GM12872 (cell line): ENCODE measurements around the gene PRDX2.
A peak's percentile ranks its signal among the peaks of the same experiment; 100 is the strongest.

Source experiments
- CTCF ChIP-seq: IDR thresholded peaks from 3 replicates; pipeline ENCODE4 v1.5.1; 2011; ENCODE audit warnings: low read depth, mild to moderate bottlenecking, low read length, moderate library complexity; ENCODE audit not compliant: insufficient read depth

The PRDX2 gene

GRCh38 chr19:12840091-12841079 is 38.8 kb upstream of the PRDX2 start:
- no peak for TF ChIP-seq CTCF

DNA sequence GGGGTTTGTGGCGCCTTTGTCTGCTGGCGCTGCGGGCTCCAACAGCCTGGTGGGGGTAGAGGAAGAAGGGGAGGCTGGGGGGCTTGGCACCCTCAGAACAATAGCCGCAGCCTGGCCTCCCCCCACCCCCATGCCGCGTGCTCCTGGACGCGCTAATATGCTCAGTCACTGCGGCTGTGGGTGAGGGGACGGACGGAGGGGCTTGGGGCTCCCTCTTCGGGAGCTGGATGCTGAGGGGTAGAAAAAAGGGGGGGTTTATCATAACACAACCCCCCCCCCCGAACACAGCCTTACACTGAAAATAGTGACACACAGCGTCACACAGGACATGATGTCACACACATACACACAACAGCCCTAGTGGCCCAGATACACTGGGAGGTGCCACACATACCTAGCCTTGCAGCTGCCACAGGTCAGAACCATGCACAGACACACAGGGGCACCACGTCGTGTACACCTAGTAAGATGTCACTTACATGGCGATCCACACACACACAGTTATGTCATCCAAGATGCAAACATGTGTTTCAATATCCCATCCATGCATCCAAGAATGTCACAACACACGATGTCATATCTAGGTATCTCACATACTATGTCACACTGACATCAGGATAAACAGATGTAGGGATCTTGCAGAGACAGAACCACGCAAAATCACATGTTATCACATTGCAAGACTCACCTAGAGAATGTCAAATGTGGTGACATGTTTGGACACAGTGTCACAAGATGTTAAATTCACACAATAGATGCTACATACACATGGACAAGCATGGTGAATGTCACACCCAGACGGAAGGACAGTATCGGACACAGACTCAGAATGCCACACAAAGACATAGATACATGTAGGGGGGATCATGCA is 37.5 kb upstream of the PRDX2 start:
- TF ChIP-seq CTCF: no peak

DNA sequence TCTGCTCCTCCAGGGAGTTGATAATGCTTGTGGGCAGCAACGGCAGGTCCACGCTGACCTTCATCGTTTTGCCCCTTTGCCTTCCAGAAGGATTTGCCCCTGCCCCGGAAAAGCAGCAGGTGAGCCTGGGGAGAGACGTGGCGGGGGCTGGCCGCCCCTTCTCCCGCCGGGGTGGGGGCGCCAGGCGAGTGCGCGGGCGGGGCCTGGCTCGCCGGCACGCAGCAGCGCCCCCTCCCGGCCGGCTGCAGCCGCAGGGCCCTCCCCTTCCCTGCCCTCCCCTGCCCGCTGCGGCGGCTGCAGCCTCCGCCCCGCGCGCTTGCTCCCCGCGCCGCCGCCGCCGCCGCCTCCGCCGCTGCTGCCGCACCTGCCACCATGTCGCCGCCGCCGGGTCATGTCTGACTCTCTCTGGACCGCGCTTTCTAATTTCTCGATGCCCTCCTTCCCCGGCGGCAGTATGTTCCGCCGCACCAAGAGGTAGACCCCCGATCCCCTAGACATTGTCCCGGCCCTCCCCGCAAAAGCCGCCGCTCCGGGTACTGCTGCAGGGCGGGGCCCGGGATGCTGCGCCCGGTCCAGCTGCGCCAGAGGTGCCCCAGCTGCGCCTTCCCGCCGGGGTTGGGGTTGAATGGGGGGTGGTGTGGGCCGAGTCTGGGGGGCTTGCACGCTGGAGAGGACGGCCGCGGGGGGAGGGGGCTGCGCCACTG is 36.7 kb upstream of the PRDX2 start, which contains the start of gene MAST1:
TSS of gene MAST1 (plus strand) at position 334 of the 704 bp plus-strand sequence. CDS start at position 392, 58 bp downstream.
- peak; percentile 51; the same call in 2 of the 3 replicates for TF ChIP-seq CTCF

GRCh38 chr19:12837225-12837624 is 35.6 kb upstream of the PRDX2 start:
- no peak for TF ChIP-seq CTCF

GRCh38 chr19:12836529-12836863 is 34.9 kb upstream of the PRDX2 start:
- TF ChIP-seq CTCF: no peak

GRCh38 chr19:12834976-12835757 is 33.6 kb upstream of the PRDX2 start:
- TF ChIP-seq CTCF: no peak
